ENCODE data around the gene STK26.

GRCh38 chrX:131987252-131987651, 35.9 kb upstream of the STK26 start:
- TF ChIP-seq POLR2A (IDR thresholded peaks at IDR 0.05) (no peak), CTCF (IDR thresholded peaks at IDR 0.05) (no peak)

Data from transverse colon (tissue), 3 donors.